HepG2 (cell line): ENCODE data around the gene PPARA. TPM values are rescaled to one million over a fixed set of nuclear protein-coding genes. Genes with fewer than 3 reads are reported as not detected.

Experiments
- CBX5 ChIP-seq: sonication (generic); formaldehyde crosslinking; IDR thresholded peaks from 2 replicates; pipeline ENCODE4 v1.4.0; 2020; ENCODE audit warnings: missing genetic modification reagents, borderline replicate concordance
- HIC2 ChIP-seq: sonication (generic); formaldehyde crosslinking; IDR thresholded peaks from 2 replicates; pipeline ENCODE4 v1.9.0; 2022; ENCODE audit warnings: low read depth, missing genetic modification reagents
- KAT7 ChIP-seq: IDR thresholded peaks from 2 replicates; pipeline ENCODE4 v1.6.1; 2018; ENCODE audit warnings: borderline replicate concordance, missing compliant biosample characterization
- MED1 ChIP-seq: sonication (generic); formaldehyde crosslinking; IDR thresholded peaks from 2 replicates; pipeline ENCODE4 v1.4.0; 2020; ENCODE audit warnings: missing genetic modification reagents
- NFE2L2 ChIP-seq: fragments of 150-350 bp; IDR thresholded peaks from 2 replicates; pipeline ENCODE4 v1.6.1; 2014; ENCODE audit warnings: low read length
- NFRKB ChIP-seq: fragments of 450-650 bp; IDR thresholded peaks from 2 replicates; pipeline ENCODE4 v1.6.1; 2017
- NR2F6 ChIP-seq, 2 experiments: IDR thresholded peaks; 2 replicates each; pipeline ENCODE4 v1.6.1; 2016; ENCODE audit warnings: antibody characterized with exemption in 1 of 2, mild to moderate bottlenecking in 1 of 2
- PAWR ChIP-seq: sonication (generic); formaldehyde crosslinking; IDR thresholded peaks from 2 replicates; pipeline ENCODE4 v1.4.0; 2020; ENCODE audit warnings: missing genetic modification reagents, mild to moderate bottlenecking, borderline replicate concordance
- PITX1 ChIP-seq: sonication (generic); formaldehyde crosslinking; IDR thresholded peaks from 2 replicates; pipeline ENCODE4 v1.5.1; 2020; ENCODE audit warnings: mild to moderate bottlenecking, missing genetic modification reagents
- SIN3B ChIP-seq: fragments of 150-350 bp; IDR thresholded peaks from 2 replicates; pipeline ENCODE4 v1.6.1; 2014; ENCODE audit warnings: low read length
- ZBTB7A ChIP-seq: sonication (generic); formaldehyde crosslinking; IDR thresholded peaks from 2 replicates; pipeline ENCODE4 v1.8.0; 2022; ENCODE audit warnings: mild to moderate bottlenecking, missing genetic modification reagents
- ZFP36 ChIP-seq: fragments of 150-350 bp; IDR thresholded peaks from 2 replicates; pipeline ENCODE4 v1.6.1; 2018; ENCODE audit warnings: borderline replicate concordance, low read length, low read depth; ENCODE audit not compliant: partially characterized antibody
- ZMYM2 ChIP-seq: sonication (generic); formaldehyde crosslinking; IDR thresholded peaks from 2 replicates; pipeline ENCODE4 v1.8.0; 2022; ENCODE audit warnings: mild to moderate bottlenecking, missing genetic modification reagents
- ZNF234 ChIP-seq: sonication (generic); formaldehyde crosslinking; conservative IDR thresholded peaks from 2 replicates; pipeline ENCODE4 v1.5.1; 2020; ENCODE audit warnings: mild to moderate bottlenecking, missing genetic modification reagents
- ZNF292 ChIP-seq: sonication (generic); formaldehyde crosslinking; IDR thresholded peaks from 2 replicates; pipeline ENCODE4 v1.8.1; 2022; ENCODE audit warnings: mild to moderate bottlenecking, low read depth, missing genetic modification reagents, borderline replicate concordance
- ZNF350 ChIP-seq: sonication (generic); formaldehyde crosslinking; IDR thresholded peaks from 2 replicates; pipeline ENCODE4 v1.4.0; 2020; ENCODE audit warnings: mild to moderate bottlenecking, low read depth, missing genetic modification reagents, borderline replicate concordance
- ZNF441 ChIP-seq: sonication (generic); formaldehyde crosslinking; IDR thresholded peaks from 2 replicates; pipeline ENCODE4 v1.7.0; 2021; ENCODE audit warnings: missing genetic modification reagents, borderline replicate concordance
- ZNF501 ChIP-seq: sonication (generic); formaldehyde crosslinking; IDR thresholded peaks from 2 replicates; pipeline ENCODE4 v1.5.1; 2020; ENCODE audit warnings: mild to moderate bottlenecking, moderate library complexity, missing genetic modification reagents
- ZNF549 ChIP-seq: sonication (generic); formaldehyde crosslinking; IDR thresholded peaks from 2 replicates; pipeline ENCODE4 v1.5.0; 2020; ENCODE audit warnings: missing genetic modification reagents
- ZNF678 ChIP-seq: sonication (generic); formaldehyde crosslinking; IDR thresholded peaks from 2 replicates; pipeline ENCODE4 v1.4.0; 2020; ENCODE audit warnings: mild to moderate bottlenecking, missing genetic modification reagents
- ZNF883 ChIP-seq: sonication (generic); formaldehyde crosslinking; IDR thresholded peaks from 2 replicates; pipeline ENCODE4 v1.5.1; 2020; ENCODE audit warnings: mild to moderate bottlenecking, missing genetic modification reagents; ENCODE audit errors: not compliant biosample characterization
- ZNF891 ChIP-seq: sonication (generic); formaldehyde crosslinking; IDR thresholded peaks from 2 replicates; pipeline ENCODE4 v1.5.0; 2020; ENCODE audit warnings: mild to moderate bottlenecking, missing genetic modification reagents
- ZSCAN29 ChIP-seq: sonication (generic); formaldehyde crosslinking; conservative IDR thresholded peaks from 2 replicates; pipeline ENCODE4 v1.4.0; 2020; ENCODE audit warnings: mild to moderate bottlenecking, missing genetic modification reagents
- polyA plus RNA-seq, 8 experiments: library from polyadenylated mRNA; depleted of rRNA in 3 of 8; stranded (reverse) in 7 of 8; unstranded in 1 of 8; fragments of >200 nt; fragmentation: Illumina TruSeq in 4 of 8; extraction: Trizol in 4 of 8; gene quantifications; 2 replicates each; pipeline versions ENCODE4 v1.2.1 to v1.2.3, GENCODE V29; 2011 to 2016; ENCODE audit warnings: low read depth in 4 of 8, missing spikeins in 1 of 8, mixed read lengths in 1 of 8; ENCODE audit not compliant: insufficient read depth in 1 of 8
- total RNA-seq, 5 experiments: library from RNA; depleted of rRNA; stranded (reverse); fragments of >200 nt; fragmentation: Illumina TruSeq; extraction: Trizol; gene quantifications; 2 replicates each; pipeline ENCODE4 v1.2.3, GENCODE V29; 2016; ENCODE audit warnings: low read depth in 1 of 5
- TF ChIP-seq, protein P1 (sequence below): sonication (generic); formaldehyde crosslinking; IDR thresholded peaks from 2 replicates; pipeline ENCODE4 v1.4.0; 2020; ENCODE audit warnings: mild to moderate bottlenecking, missing genetic modification reagents
- TF ChIP-seq, protein P2 (sequence below): IDR thresholded peaks from 2 replicates; pipeline ENCODE4 v1.6.1; 2016; ENCODE audit warnings: missing genetic modification reagents, missing compliant biosample characterization
- TF ChIP-seq, protein P3 (sequence below): sonication (generic); formaldehyde crosslinking; IDR thresholded peaks from 2 replicates; pipeline ENCODE4 v1.9.0; 2021; ENCODE audit warnings: missing genetic modification reagents, borderline replicate concordance

PPARA gene
- total and polyA plus RNA-seq, 2 of the 13 experiments (the other 11 are each of a cell fraction or from before 2014, with no cell fraction given) = 18.2 to 24.7 TPM

DNA sequence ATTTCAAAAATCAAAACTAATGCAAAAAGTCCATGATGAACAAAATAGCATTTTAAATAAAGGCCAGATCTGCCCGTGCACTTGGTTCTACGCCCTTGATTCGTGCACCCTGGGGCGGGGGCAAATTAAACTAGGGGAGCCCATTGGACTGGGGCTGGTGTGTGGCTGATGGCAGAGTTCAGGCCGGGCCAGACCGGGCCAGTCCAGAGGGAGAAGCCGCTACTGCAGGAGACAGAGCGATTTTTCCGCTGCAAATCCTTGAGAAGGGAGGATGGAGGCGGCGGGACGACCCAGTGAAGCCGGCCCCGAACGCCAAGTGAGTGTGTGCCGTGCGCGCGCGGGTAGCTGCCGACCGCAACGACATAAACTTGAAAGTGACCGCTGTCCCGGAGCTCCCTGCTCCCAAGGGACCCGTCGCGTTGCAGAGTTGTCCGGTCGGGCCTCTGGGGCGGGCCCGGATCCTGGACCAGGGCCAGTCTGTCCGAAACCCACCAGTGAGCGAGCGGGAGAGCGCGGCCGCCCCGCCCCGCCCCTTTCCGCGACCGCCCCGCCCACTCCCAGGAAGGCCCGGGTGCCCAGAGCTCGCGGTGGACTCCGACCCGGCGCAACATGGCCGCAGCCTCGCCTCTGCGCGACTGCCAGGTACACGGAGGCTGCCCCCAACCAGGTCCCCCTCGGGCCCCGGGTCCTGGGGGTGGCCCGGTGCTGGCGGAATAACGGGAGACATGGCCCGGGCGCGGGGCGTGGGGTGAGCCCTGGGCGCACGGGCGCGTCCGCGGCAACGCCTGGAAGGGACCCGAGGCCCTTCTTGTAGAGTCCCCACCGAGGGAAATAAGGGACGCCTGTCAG, 117.3 kb downstream of the PPARA start, which contains the start of gene TTC38 (continued):
- TF ChIP-seq ZNF549 (no peak), HIC2 (CRISPR knock-in tag) (no peak), ZNF891 (peak; percentile 32; the same call in 1 of the 2 replicates), ZNF678 (no peak), CBX5 (CRISPR knock-in tag) (0 out of 2 replicates have a peak, but pooled peaks have one; percentile 17), ZMYM2 (CRISPR knock-in tag) (no peak), ZNF292 (CRISPR knock-in tag) (no peak), ZSCAN29 (0 out of 2 replicates have a peak, but pooled peaks have one; percentile 51), ZNF501 (CRISPR knock-in tag) (peak; percentile 49), ZNF441 (CRISPR knock-in tag) (peak; percentile 70; the same call in 1 of the 2 replicates), PITX1 (CRISPR knock-in tag) (peak; percentile 50; the same call in 1 of the 2 replicates), SIN3B (no peak), ZBTB7A (no peak), NFRKB (no peak), NR2F6 (IDR thresholded peaks at IDR 0.05) (peak; percentile 8; the same call in 1 of the 2 replicates), NR2F6 (CRISPR knock-in tag; IDR thresholded peaks at IDR 0.05) (peak; percentile 28; the same call in 1 of the 2 replicates), ZNF234 (CRISPR knock-in tag) (no peak), ZFP36 (no peak), PAWR (CRISPR knock-in tag) (no peak), ZNF883 (CRISPR knock-in tag) (peak; percentile 91), ZNF350 (CRISPR knock-in tag) (no peak; the same call in 1 of the 2 replicates), NFE2L2 (no peak), MED1 (peak; percentile 41), KAT7 (peak; percentile 56; the same call in 1 of the 2 replicates)
- TF ChIP-seq, protein P1, sequence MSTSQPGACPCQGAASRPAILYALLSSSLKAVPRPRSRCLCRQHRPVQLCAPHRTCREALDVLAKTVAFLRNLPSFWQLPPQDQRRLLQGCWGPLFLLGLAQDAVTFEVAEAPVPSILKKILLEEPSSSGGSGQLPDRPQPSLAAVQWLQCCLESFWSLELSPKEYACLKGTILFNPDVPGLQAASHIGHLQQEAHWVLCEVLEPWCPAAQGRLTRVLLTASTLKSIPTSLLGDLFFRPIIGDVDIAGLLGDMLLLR (CRISPR knock-in tag) = no peak
- TF ChIP-seq, protein P2, sequence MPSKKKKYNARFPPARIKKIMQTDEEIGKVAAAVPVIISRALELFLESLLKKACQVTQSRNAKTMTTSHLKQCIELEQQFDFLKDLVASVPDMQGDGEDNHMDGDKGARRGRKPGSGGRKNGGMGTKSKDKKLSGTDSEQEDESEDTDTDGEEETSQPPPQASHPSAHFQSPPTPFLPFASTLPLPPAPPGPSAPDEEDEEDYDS (CRISPR knock-in tag) = peak; percentile 76
- TF ChIP-seq, protein P3, sequence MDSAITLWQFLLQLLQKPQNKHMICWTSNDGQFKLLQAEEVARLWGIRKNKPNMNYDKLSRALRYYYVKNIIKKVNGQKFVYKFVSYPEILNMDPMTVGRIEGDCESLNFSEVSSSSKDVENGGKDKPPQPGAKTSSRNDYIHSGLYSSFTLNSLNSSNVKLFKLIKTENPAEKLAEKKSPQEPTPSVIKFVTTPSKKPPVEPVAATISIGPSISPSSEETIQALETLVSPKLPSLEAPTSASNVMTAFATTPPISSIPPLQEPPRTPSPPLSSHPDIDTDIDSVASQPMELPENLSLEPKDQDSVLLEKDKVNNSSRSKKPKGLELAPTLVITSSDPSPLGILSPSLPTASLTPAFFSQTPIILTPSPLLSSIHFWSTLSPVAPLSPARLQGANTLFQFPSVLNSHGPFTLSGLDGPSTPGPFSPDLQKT = no peak
